Thyroid gland (tissue), 4 donors: ENCODE results near the gene MRC2. TPM values are rescaled to one million over a fixed set of nuclear protein-coding genes. Genes with fewer than 3 reads are reported as not detected.

Source experiments
- DNase-seq, 2 donors: peaks; one replicate each; pipeline ENCODE4 v3.0.0-alpha.2; 2019
- H3K27ac ChIP-seq, 3 donors: fragments of 200-600 bp; sonication (generic); 1 replicate in 2 of 3; 2 replicates in 1 of 3; pipeline ENCODE4 v1.5.1; 2016 to 2019; ENCODE audit warnings: mild to moderate bottlenecking in 1 of 3, moderate library complexity in 1 of 3
- H3K27me3 ChIP-seq: fragments of 200-600 bp; sonication (generic); one replicate; pipeline ENCODE4 v1.5.1; 2019
- H3K36me3 ChIP-seq, 2 donors: fragments of 200-600 bp; sonication (generic); one replicate each; pipeline ENCODE4 v1.5.1; 2016 to 2019
- H3K4me1 ChIP-seq, 2 donors: fragments of 200-600 bp; sonication (generic); one replicate each; pipeline ENCODE4 v1.5.1; 2017 to 2019
- H3K4me3 ChIP-seq, 3 donors: fragments of 200-600 bp; sonication (generic); replicated peaks in 1 of 3; 1 replicate in 2 of 3; 2 replicates in 1 of 3; pipeline ENCODE4 v1.5.1; 2016; ENCODE audit warnings: mild to moderate bottlenecking in 1 of 3
- H3K9me3 ChIP-seq: fragments of 200-600 bp; sonication (generic); one replicate; pipeline ENCODE4 v1.5.1; 2017
- POLR2A ChIP-seq, 2 donors: fragments of 450-650 bp; IDR thresholded peaks; one replicate each; pipeline ENCODE4 v1.6.1; 2017; ENCODE audit warnings: antibody characterized with exemption in 2 of 2, mild to moderate bottlenecking in 2 of 2, moderate library complexity in 1 of 2
- WGBS, 2 donors: methylation state at CpG; one replicate each; pipeline ENCODE4 v1.1.5; 2017; 5-methylcytosine and 5-hydroxymethylcytosine counted together
- intact Hi-C: fragments of 100-400 bp; cut with DNase I; formaldehyde crosslinking; loops from one replicate; pipeline ENCODE4 v1.15.1; 2023
- total RNA-seq, 4 donors: library from RNA; depleted of rRNA; stranded (reverse); fragments of >200 nt; gene quantifications; one replicate each; pipeline ENCODE4 v1.2.3, GENCODE V29; 2016
- TF ChIP-seq, protein P1 (sequence below), 6 experiments: fragments of 200-600 bp in 3 of 6; fragments of 450-650 bp in 3 of 6; sonication (generic) in 3 of 6; IDR thresholded peaks; one replicate each; pipeline ENCODE4 v1.5.1; 2016 to 2019; ENCODE audit warnings: antibody characterized with exemption in 6 of 6, mild to moderate bottlenecking in 2 of 6, inconsistent platforms in 1 of 6, moderate library complexity in 1 of 6

Gene MRC2
- total RNA-seq, 4 donors from 2014 or later: 7.9 to 15.2 (median 10.9) TPM

DNA sequence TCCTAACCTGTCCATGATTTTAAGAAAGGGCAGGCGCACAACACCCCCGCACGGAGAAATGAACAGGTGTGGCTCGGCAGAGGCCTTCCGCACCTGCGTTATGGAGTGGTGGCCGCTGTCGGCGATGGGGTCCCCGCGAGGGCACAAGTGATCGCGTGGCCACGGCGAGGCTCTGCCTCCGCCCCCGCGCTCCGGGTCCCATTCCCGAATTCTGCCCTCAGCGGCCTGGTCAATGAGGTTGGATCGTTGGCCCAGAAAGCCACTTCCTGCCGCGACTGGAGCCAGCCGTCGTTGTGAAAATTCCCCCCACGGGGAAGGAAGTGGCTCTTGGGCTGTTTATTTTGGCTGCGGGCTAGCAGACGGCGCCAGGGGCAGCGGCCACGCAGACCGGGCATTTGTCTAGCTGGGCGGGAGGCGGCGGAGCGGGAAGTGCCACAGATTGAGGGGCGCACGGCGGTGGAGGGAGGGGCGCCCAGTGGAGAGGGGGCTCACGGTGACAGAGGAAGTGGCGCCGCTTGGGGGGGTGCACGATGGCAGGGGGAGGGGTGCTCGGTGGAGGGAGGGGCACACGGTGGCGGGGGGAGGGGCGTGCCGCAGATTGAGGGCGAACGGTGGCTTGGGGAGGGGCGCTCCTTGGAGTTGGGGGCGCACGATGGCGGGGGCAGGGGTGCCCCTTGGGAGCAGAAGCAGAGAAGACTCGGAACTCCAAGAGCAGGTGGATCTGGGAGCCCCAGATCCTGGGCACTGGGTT lies 25.0 kb downstream of the MRC2 start:
- Histone ChIP-seq H3K36me3 (no peaks in the 10 kb centered on the region), H3K9me3 (no peaks in the 10 kb centered on the region), H3K27ac (peak overlapping the region in 2 of 3 donors; percentile 47 to 49), H3K27me3 (no peaks in the 10 kb centered on the region), H3K4me3 (peak overlapping the region in 2 of 3 donors; percentile 5 to 44), H3K4me1 (peaks cover 13 to 18% of the 10 kb centered on the region in 2 donors)
- peak; percentile 49 to 63 for DNase-seq
- intact Hi-C loops: no loop called here
- WGBS, 2 donors: 7 to 10% methylated on average over 15 to 16 of the region's 57 CpGs
- TF ChIP-seq, protein P1, sequence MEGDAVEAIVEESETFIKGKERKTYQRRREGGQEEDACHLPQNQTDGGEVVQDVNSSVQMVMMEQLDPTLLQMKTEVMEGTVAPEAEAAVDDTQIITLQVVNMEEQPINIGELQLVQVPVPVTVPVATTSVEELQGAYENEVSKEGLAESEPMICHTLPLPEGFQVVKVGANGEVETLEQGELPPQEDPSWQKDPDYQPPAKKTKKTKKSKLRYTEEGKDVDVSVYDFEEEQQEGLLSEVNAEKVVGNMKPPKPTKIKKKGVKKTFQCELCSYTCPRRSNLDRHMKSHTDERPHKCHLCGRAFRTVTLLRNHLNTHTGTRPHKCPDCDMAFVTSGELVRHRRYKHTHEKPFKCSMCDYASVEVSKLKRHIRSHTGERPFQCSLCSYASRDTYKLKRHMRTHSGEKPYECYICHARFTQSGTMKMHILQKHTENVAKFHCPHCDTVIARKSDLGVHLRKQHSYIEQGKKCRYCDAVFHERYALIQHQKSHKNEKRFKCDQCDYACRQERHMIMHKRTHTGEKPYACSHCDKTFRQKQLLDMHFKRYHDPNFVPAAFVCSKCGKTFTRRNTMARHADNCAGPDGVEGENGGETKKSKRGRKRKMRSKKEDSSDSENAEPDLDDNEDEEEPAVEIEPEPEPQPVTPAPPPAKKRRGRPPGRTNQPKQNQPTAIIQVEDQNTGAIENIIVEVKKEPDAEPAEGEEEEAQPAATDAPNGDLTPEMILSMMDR (IDR thresholded peaks at IDR 0.05): no peak
- TF ChIP-seq POLR2A (IDR thresholded peaks at IDR 0.05): no peak

DNA sequence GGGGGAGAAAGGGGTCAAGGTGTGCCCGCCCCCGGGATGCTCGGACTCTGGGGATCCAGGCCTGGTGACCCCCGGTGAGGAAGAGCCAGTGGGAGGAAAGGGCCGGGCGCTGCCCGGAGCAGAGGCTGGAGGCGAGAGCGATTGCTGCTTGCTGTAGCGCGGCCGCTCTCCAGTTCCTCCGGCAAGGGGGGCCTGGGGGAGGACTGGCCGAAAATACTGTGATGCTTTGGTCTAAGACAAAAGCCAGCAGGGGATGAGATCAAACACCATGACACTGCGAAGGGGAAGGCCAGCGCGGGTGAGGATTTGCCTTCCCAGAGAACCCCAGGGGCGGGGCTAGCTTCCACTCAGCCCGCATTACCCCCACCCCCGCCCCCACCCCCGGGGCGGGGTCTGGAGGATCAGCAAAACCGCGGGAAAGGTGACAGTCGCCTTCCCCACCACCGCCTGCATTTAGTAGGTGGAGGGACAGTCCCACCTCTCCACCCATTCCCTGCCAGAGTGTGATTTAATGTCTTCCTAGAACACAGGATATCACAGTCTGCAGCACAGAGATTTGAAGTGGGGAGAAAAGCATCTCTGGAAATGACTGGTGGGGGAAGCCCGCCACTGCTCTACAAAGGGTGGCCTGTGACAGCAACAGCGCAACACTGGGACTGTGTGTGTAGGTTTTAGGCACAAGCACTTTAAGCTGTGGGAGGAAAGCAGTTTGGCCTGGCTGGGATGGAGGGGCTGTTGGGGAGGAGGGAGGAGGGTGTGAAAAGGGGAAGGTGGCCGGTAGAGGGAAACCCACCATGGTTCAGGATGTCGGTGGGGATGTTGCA lies 25.7 kb downstream of the MRC2 start:
- intact Hi-C loops: no loop called here
- Histone ChIP-seq H3K4me1 (peaks cover 13 to 18% of the 10 kb centered on the region in 2 donors), H3K27ac (peak overlapping the region in 2 of 3 donors; percentile 47 to 49), H3K36me3 (no peaks in the 10 kb centered on the region), H3K4me3 (peak overlapping the region in 2 of 3 donors; percentile 5 to 44), H3K27me3 (no peaks in the 10 kb centered on the region), H3K9me3 (no peaks in the 10 kb centered on the region)
- DNase-seq: peak; percentile 50 to 51
- TF ChIP-seq, protein P1 (IDR thresholded peaks at IDR 0.05): no peak
- TF ChIP-seq POLR2A (IDR thresholded peaks at IDR 0.05): no peak
- WGBS, 2 donors: 5 to 7% methylated on average over 27 to 30 of the region's 30 CpGs

DNA sequence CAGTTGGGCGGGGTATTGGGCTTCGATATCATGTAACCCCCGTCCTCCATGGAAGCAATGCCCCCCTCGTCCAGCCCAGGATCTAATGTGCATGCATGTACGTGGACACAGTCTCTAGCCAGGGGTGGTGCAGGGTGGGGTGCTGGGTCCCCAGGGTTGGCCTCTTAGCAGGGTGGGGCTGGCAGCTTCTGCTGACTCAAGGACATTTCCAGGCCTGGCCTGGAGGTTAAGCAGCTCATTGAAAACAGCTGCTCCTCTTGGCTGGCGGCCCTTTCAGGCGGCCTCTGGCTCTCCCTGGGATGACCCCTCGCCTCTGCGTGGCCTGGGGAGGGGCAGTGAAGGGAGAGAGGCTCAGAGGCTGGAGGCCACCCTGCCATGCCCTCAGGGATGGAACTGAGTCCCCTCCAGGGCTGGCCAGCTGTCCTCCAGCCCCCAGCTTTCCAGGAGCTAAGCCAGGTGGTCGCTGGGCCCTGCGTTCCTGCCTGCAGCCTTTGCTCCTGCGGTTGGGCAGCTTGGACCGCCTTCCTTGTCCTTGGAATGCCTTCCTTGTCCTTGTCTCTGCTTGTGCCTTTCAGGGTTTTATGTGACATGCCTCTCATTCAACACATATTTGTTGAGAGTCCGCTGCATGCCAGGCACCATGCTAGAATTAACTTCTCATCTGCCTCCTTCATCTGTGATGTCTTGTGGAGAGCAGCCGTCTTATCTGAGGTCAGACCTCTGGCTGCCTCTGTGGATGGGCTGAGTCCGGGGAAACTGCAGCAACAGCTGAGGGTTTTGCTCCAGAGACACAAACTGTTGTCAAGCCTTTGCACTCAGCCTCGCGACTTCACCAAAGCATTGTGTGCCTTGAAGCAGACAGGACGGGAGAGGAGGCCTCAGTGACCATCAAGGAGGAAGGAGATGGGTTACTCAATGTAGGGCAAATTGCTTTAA lies 26.6 kb downstream of the MRC2 start:
- no peaks in the 10 kb centered on the region for H3K36me3 ChIP-seq
- H3K4me3 ChIP-seq: no peak overlapping the region
- intact Hi-C loops: no loop called here
- H3K9me3 ChIP-seq: no peaks in the 10 kb centered on the region
- H3K4me1 ChIP-seq: peaks cover 13 to 18% of the 10 kb centered on the region in 2 donors
- WGBS, 2 donors: 68 to 78% methylated on average over 15 of the region's 19 CpGs
- TF ChIP-seq, protein P1 (IDR thresholded peaks at IDR 0.05): no peak
- TF ChIP-seq POLR2A (IDR thresholded peaks at IDR 0.05): no peak
- no peaks in the 10 kb centered on the region for H3K27me3 ChIP-seq
- no peak overlapping the region for H3K27ac ChIP-seq
- no peak for DNase-seq

DNA sequence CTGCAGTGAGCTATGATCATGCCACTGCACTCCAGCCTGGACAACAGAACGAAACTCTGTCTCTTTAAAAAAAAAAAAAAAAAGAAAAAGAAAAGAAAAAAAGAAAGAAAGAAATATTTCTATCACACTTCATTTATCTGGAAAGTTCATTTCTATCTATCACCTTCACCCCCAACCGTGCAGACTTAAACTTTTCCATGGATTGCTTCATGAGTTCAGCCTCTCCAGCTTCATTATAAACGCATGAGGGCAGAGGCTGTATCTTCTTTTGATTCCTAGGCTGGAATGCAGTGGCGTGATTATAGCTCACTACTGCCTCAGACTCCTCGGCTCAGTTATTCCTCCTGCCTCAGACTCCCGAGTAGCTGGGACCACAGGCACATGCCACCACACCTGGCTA lies 28.2 kb downstream of the MRC2 start:
- Histone ChIP-seq H3K27me3 (no peaks in the 10 kb centered on the region), H3K36me3 (no peaks in the 10 kb centered on the region), H3K4me3 (no peak overlapping the region), H3K4me1 (peaks cover 13 to 18% of the 10 kb centered on the region in 2 donors), H3K27ac (no peak overlapping the region), H3K9me3 (no peaks in the 10 kb centered on the region)
- intact Hi-C loops: no loop called here
- WGBS, 2 donors: 88 to 90% methylated on average over 6 of the region's 6 CpGs
- no peak for DNase-seq
- TF ChIP-seq, protein P1 (IDR thresholded peaks at IDR 0.05): no peak
- TF ChIP-seq POLR2A (IDR thresholded peaks at IDR 0.05): no peak
